H9 (cell line): ENCODE measurements around the gene NCAM2. TPM values are rescaled to one million over a fixed set of nuclear protein-coding genes. Genes with fewer than 3 reads are reported as not detected.

Experiments
- DNase-seq: peaks from one replicate; pipeline ENCODE4 v3.0.0-alpha.2; 2017
- H2AFZ ChIP-seq: one replicate; pipeline ENCODE4 v1.6.1; 2013; ENCODE audit warnings: mild to moderate bottlenecking, low read length, control low read depth, moderate library complexity
- H2AK5ac ChIP-seq: 2 replicates; pipeline ENCODE4 v1.6.1; 2013; ENCODE audit warnings: low read length, control low read depth, mixed read lengths; ENCODE audit not compliant: insufficient read length
- H2BK120ac ChIP-seq: one replicate; pipeline ENCODE4 v1.6.1; 2013; ENCODE audit warnings: low read depth, mild to moderate bottlenecking, low read length, control low read depth, inconsistent platforms; ENCODE audit not compliant: poor library complexity, severe bottlenecking
- H2BK12ac ChIP-seq: 2 replicates; pipeline ENCODE4 v1.6.1; 2013; ENCODE audit warnings: low read length, control low read depth, mixed read lengths, low read depth; ENCODE audit not compliant: insufficient read length
- H2BK15ac ChIP-seq: 2 replicates; pipeline ENCODE4 v1.6.1; 2013; ENCODE audit warnings: low read depth, low read length, control low read depth
- H2BK20ac ChIP-seq: one replicate; pipeline ENCODE4 v1.6.1; 2013; ENCODE audit warnings: low read depth, mild to moderate bottlenecking, low read length, control low read depth, inconsistent platforms; ENCODE audit not compliant: poor library complexity, severe bottlenecking
- H2BK5ac ChIP-seq: 2 replicates; pipeline ENCODE4 v1.6.1; 2013; ENCODE audit warnings: low read length, control low read depth, mixed read lengths; ENCODE audit not compliant: insufficient read length
- H3K14ac ChIP-seq: 2 replicates; pipeline ENCODE4 v1.6.1; 2013; ENCODE audit warnings: low read length, control low read depth; ENCODE audit not compliant: insufficient read depth
- H3K18ac ChIP-seq: 2 replicates; pipeline ENCODE4 v1.6.1; 2013; ENCODE audit warnings: low read depth, mild to moderate bottlenecking, mixed read lengths, low read length, control low read depth; ENCODE audit not compliant: insufficient read length
- H3K23ac ChIP-seq: 2 replicates; pipeline ENCODE4 v1.6.1; 2013; ENCODE audit warnings: low read length, control low read depth, mixed read lengths, low read depth; ENCODE audit not compliant: insufficient read length
- H3K23me2 ChIP-seq: 2 replicates; pipeline ENCODE4 v1.6.1; 2013; ENCODE audit warnings: low read depth, mild to moderate bottlenecking, mixed read lengths, low read length, control low read depth; ENCODE audit not compliant: insufficient read length, poor library complexity, severe bottlenecking
- H3K27ac ChIP-seq: 2 replicates; pipeline ENCODE4 v1.5.1; 2013; ENCODE audit warnings: low read length, control low read depth, mixed read lengths, low read depth; ENCODE audit not compliant: insufficient read length
- H3K27me3 ChIP-seq: 2 replicates; pipeline ENCODE4 v1.6.1; 2013; ENCODE audit warnings: low read length, control low read depth, inconsistent platforms; ENCODE audit not compliant: insufficient read depth
- H3K4ac ChIP-seq: 2 replicates; pipeline ENCODE4 v1.6.1; 2013; ENCODE audit warnings: low read depth, mild to moderate bottlenecking, control low read depth, inconsistent platforms, low read length, moderate library complexity
- H3K4me1 ChIP-seq: 2 replicates; pipeline ENCODE4 v1.6.1; 2013; ENCODE audit warnings: low read length, control low read depth, inconsistent platforms; ENCODE audit not compliant: insufficient read depth
- H3K4me2 ChIP-seq: 2 replicates; pipeline ENCODE4 v1.6.1; 2013; ENCODE audit warnings: low read length, control low read depth, mixed read lengths; ENCODE audit not compliant: insufficient read length, insufficient read depth
- H3K56ac ChIP-seq: 2 replicates; pipeline ENCODE4 v1.6.1; 2013; ENCODE audit warnings: low read depth, mild to moderate bottlenecking, mixed read lengths, low read length, control low read depth; ENCODE audit not compliant: insufficient read length
- H3K79me1 ChIP-seq: 2 replicates; pipeline ENCODE4 v1.6.1; 2013; ENCODE audit warnings: low read depth, mild to moderate bottlenecking, moderate library complexity, low read length, control low read depth, inconsistent platforms; ENCODE audit not compliant: insufficient read depth, poor library complexity, severe bottlenecking
- H3K79me2 ChIP-seq: 2 replicates; pipeline ENCODE4 v1.6.1; 2013; ENCODE audit warnings: low read length, control low read depth, inconsistent platforms; ENCODE audit not compliant: insufficient read depth
- H3K9ac ChIP-seq: 2 replicates; pipeline ENCODE4 v1.6.1; 2013; ENCODE audit warnings: low read length, control low read depth, mixed read lengths; ENCODE audit not compliant: insufficient read length; ENCODE audit errors: extremely low read depth
- H3K9me3 ChIP-seq: one replicate; pipeline ENCODE4 v1.6.1; 2013; ENCODE audit warnings: low read depth, low read length, inconsistent platforms; ENCODE audit not compliant: control insufficient read depth
- H3T11ph ChIP-seq: one replicate; pipeline ENCODE4 v1.6.1; 2013; ENCODE audit warnings: mild to moderate bottlenecking, low read length, control low read depth, inconsistent platforms
- H4K20me1 ChIP-seq: one replicate; pipeline ENCODE4 v1.6.1; 2013; ENCODE audit not compliant: control insufficient read depth, insufficient read length, insufficient read depth
- H4K5ac ChIP-seq: 2 replicates; pipeline ENCODE4 v1.6.1; 2013; ENCODE audit warnings: low read depth, mild to moderate bottlenecking, mixed read lengths, low read length, control low read depth; ENCODE audit not compliant: insufficient read length
- H4K8ac ChIP-seq: replicated peaks from 2 replicates; pipeline ENCODE4 v1.6.1; 2013; ENCODE audit warnings: low read length, control low read depth, mixed read lengths, low read depth; ENCODE audit not compliant: insufficient read length
- H4K91ac ChIP-seq: 2 replicates; pipeline ENCODE4 v1.6.1; 2013; ENCODE audit warnings: low read depth, mild to moderate bottlenecking, moderate library complexity, mixed read lengths, low read length, control low read depth; ENCODE audit not compliant: insufficient read length
- H3K27ac Mint-ChIP-seq, 3 experiments: 2 replicates in 2 of 3; 3 replicates in 1 of 3; pipeline ENCODE4 v1.8.0; 2020 to 2021; ENCODE audit warnings: mixed read lengths in 3 of 3, mild to moderate bottlenecking in 1 of 3, moderate library complexity in 1 of 3
- H3K27me3 Mint-ChIP-seq: 2 replicates; pipeline ENCODE4 v1.8.0; 2021; ENCODE audit warnings: low read depth, mild to moderate bottlenecking, moderate library complexity, mixed read lengths
- H3K36me3 Mint-ChIP-seq, 3 experiments: 2 replicates in 2 of 3; 3 replicates in 1 of 3; pipeline ENCODE4 v1.8.0; 2020 to 2021; ENCODE audit warnings: low read depth in 3 of 3, mixed read lengths in 3 of 3; ENCODE audit not compliant: insufficient read depth in 1 of 3
- H3K4me1 Mint-ChIP-seq, 2 experiments: 2 replicates each; pipeline ENCODE4 v1.8.0; 2020; ENCODE audit warnings: mixed read lengths in 2 of 2
- H3K4me3 Mint-ChIP-seq, 2 experiments: 2 replicates in 1 of 2; 3 replicates in 1 of 2; pipeline ENCODE4 v1.8.0; 2020 to 2021; ENCODE audit warnings: mild to moderate bottlenecking in 2 of 2, mixed read lengths in 2 of 2, moderate library complexity in 1 of 2
- H3K9me3 Mint-ChIP-seq, 2 experiments: 2 replicates in 1 of 2; 3 replicates in 1 of 2; pipeline ENCODE4 v1.8.0; 2020; ENCODE audit warnings: mild to moderate bottlenecking in 2 of 2, mixed read lengths in 2 of 2, moderate library complexity in 1 of 2
- WGBS: extraction: QIAGEN DNeasy Blood & Tissue Kit; methylation state at CpG from one replicate; pipeline ENCODE4 v1.1.7; 2013; ENCODE audit warnings: missing lambda C conversion rate, low lambda C conversion rate, mixed read lengths; ENCODE audit not compliant: insufficient read length; ENCODE audit errors: extremely low coverage; 5-methylcytosine and 5-hydroxymethylcytosine counted together
- total RNA-seq: library from RNA; stranded (reverse); gene quantifications from 2 replicates; pipeline ENCODE4 v1.2.1, GENCODE V29; 2021
- TF ChIP-seq, protein P1 (sequence below): fragments of 200-600 bp; sonication (generic); conservative IDR thresholded peaks from 3 replicates; pipeline ENCODE4 v1.8.0; 2021; ENCODE audit warnings: antibody characterized with exemption, mild to moderate bottlenecking

NCAM2 gene
- total RNA-seq, 1 experiment from 2014 or later, result 2.2 TPM

DNA sequence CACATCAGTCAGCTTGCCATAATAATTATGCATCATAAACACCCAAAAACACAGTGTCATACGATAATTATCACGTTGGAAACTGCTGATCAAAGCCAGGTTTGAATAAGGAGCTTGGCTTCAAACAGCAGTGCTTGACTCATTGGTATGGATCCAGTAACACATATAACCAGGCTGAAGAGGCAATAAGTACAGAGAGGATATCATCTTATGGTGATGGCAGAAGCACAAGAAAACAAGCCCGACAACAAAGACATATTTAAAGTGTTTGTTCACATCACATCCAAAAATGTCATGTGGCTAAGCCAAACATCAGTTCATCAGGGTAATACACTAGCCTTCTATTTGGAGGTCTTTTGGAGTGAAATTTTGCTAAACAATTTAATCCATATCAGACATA lies 389.7 kb downstream of the NCAM2 start:
- Histone ChIP-seq H3K18ac (no peak overlapping the region), H2BK20ac (no peak overlapping the region), H3K9me3 (no peaks in the 10 kb centered on the region), H3K14ac (no peak overlapping the region), H3K9ac (no peak overlapping the region), H2AK5ac (no peak overlapping the region), H2BK15ac (no peak overlapping the region), H4K20me1 (no peaks in the 10 kb centered on the region), H3K23me2 (no peaks in the 10 kb centered on the region), H3K23ac (no peak overlapping the region), H2AFZ (no peak overlapping the region), H2BK12ac (no peak overlapping the region), H4K91ac (no peak overlapping the region), H3K4me1 (no peaks in the 10 kb centered on the region), H4K8ac (no peak overlapping the region), H3K56ac (no peak overlapping the region), H3K79me1 (no peaks in the 10 kb centered on the region), H2BK5ac (no peak overlapping the region), H4K5ac (no peak overlapping the region), H3K27me3 (no peaks in the 10 kb centered on the region), H3K4ac (no peak overlapping the region), H3K4me2 (no peak overlapping the region), H3K79me2 (no peaks in the 10 kb centered on the region), H2BK120ac (no peak overlapping the region), H3T11ph (no peak overlapping the region), H3K27ac (no peak overlapping the region)
- whole genome bisulfite sequencing, result no CpG with 5 or more reads among the region's 3 CpGs
- no peak for DNase-seq
- Mint-ChIP-seq H3K27ac (no peak overlapping the region), H3K27me3 (no peaks in the 10 kb centered on the region), H3K36me3 (no peaks in the 10 kb centered on the region; a peak in 1 of 7 replicates), H3K9me3 (peaks cover 0 to 7% of the 10 kb centered on the region in 2 experiments; a peak in 2 of 5 replicates), H3K4me1 (no peaks in the 10 kb centered on the region), H3K4me3 (no peak overlapping the region)
- TF ChIP-seq, protein P1, sequence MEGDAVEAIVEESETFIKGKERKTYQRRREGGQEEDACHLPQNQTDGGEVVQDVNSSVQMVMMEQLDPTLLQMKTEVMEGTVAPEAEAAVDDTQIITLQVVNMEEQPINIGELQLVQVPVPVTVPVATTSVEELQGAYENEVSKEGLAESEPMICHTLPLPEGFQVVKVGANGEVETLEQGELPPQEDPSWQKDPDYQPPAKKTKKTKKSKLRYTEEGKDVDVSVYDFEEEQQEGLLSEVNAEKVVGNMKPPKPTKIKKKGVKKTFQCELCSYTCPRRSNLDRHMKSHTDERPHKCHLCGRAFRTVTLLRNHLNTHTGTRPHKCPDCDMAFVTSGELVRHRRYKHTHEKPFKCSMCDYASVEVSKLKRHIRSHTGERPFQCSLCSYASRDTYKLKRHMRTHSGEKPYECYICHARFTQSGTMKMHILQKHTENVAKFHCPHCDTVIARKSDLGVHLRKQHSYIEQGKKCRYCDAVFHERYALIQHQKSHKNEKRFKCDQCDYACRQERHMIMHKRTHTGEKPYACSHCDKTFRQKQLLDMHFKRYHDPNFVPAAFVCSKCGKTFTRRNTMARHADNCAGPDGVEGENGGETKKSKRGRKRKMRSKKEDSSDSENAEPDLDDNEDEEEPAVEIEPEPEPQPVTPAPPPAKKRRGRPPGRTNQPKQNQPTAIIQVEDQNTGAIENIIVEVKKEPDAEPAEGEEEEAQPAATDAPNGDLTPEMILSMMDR, result no peak
